Measurements from ENCODE around the gene PITPNC1. TPM values are rescaled to one million over a fixed set of nuclear protein-coding genes. Genes with fewer than 3 reads are reported as not detected.

The PITPNC1 gene
- polyA plus RNA-seq, 1 donor from 2014 or later = 18.8 TPM

- Histone ChIP-seq H3F3A (ENCODE audit: insufficient read depth, low read length, poor library complexity, severe bottlenecking) (no peaks in the 10 kb centered on the region), H3K4me3 (ENCODE audit: low read length) (no peak overlapping the region), H2AFZ (ENCODE audit: low read depth, low read length) (no peak overlapping the region), H4K20me1 (ENCODE audit: insufficient read depth) (no peaks in the 10 kb centered on the region), H3K4me2 (ENCODE audit: low read length) (no peak overlapping the region), H3K27ac (ENCODE audit: low read length) (no peak overlapping the region), H3K9me2 (ENCODE audit: insufficient read depth, low read length) (no peaks in the 10 kb centered on the region), H3K79me2 (replicated peaks; ENCODE audit: insufficient read depth, low read length) (no peaks in the 10 kb centered on the region), H3K9me3 (ENCODE audit: low read length) (no peaks in the 10 kb centered on the region), H3K9ac (ENCODE audit: low read length) (no peak overlapping the region), H3K36me3 (ENCODE audit: insufficient read depth, low read length) (no peaks in the 10 kb centered on the region), H3K27me3 (ENCODE audit: insufficient read depth, low read depth, low read length) (no peaks in the 10 kb centered on the region)
- TF ChIP-seq REST (IDR thresholded peaks at IDR 0.05; ENCODE audit: borderline replicate concordance) (no peak), RAD21 (conservative IDR thresholded peaks at IDR 0.05) (no peak), CTCF (IDR thresholded peaks at IDR 0.05; ENCODE audit: poor library complexity, severe bottlenecking) (no peak), EP300 (conservative IDR thresholded peaks at IDR 0.05; ENCODE audit: poor library complexity, severe bottlenecking) (no peak), EZH2 (IDR thresholded peaks at IDR 0.05; ENCODE audit: borderline replicate concordance, insufficient read depth, low read length, poor library complexity, severe bottlenecking) (no peak), SMC3 (conservative IDR thresholded peaks at IDR 0.05; ENCODE audit: poor library complexity) (no peak), MXI1 (conservative IDR thresholded peaks at IDR 0.05; ENCODE audit: poor library complexity, severe bottlenecking) (no peak)
These were observed 110.4 kb downstream of the PITPNC1 start for GRCh38 chr17:67487506-67487905.

- Histone ChIP-seq H3K9ac (ENCODE audit: low read length) (no peak overlapping the region), H3K4me3 (ENCODE audit: low read length) (no peak overlapping the region), H2AFZ (ENCODE audit: low read depth, low read length) (no peak overlapping the region), H3K9me2 (ENCODE audit: insufficient read depth, low read length) (no peaks in the 10 kb centered on the region), H4K20me1 (ENCODE audit: insufficient read depth) (no peaks in the 10 kb centered on the region), H3K79me2 (replicated peaks; ENCODE audit: insufficient read depth, low read length) (no peaks in the 10 kb centered on the region), H3K27me3 (ENCODE audit: insufficient read depth, low read depth, low read length) (no peaks in the 10 kb centered on the region), H3K4me2 (ENCODE audit: low read length) (no peak overlapping the region), H3K36me3 (ENCODE audit: insufficient read depth, low read length) (no peaks in the 10 kb centered on the region), H3K27ac (ENCODE audit: low read length) (no peak overlapping the region), H3F3A (ENCODE audit: insufficient read depth, low read length, poor library complexity, severe bottlenecking) (no peaks in the 10 kb centered on the region), H3K9me3 (ENCODE audit: low read length) (no peaks in the 10 kb centered on the region)
- TF ChIP-seq MXI1 (conservative IDR thresholded peaks at IDR 0.05; ENCODE audit: poor library complexity, severe bottlenecking) (no peak), REST (IDR thresholded peaks at IDR 0.05; ENCODE audit: borderline replicate concordance) (no peak), POLR2AphosphoS5 (IDR thresholded peaks at IDR 0.05) (no peak), EZH2 (IDR thresholded peaks at IDR 0.05; ENCODE audit: borderline replicate concordance, insufficient read depth, low read length, poor library complexity, severe bottlenecking) (no peak), RAD21 (conservative IDR thresholded peaks at IDR 0.05) (no peak), SMC3 (conservative IDR thresholded peaks at IDR 0.05; ENCODE audit: poor library complexity) (no peak), CTCF (IDR thresholded peaks at IDR 0.05; ENCODE audit: poor library complexity, severe bottlenecking) (no peak), TAF1 (IDR thresholded peaks at IDR 0.05; ENCODE audit: low read depth) (no peak), EP300 (conservative IDR thresholded peaks at IDR 0.05; ENCODE audit: poor library complexity, severe bottlenecking) (no peak)
These were observed 111.1 kb downstream of the PITPNC1 start for GRCh38 chr17:67488161-67488560.

All from neural cell (in vitro differentiated cells).